K562 (cell line): Measurements from ENCODE around the gene DDAH2. TPM values are rescaled to one million over a fixed set of nuclear protein-coding genes. Genes with fewer than 3 reads are reported as not detected.

Experiments
- ARNT ChIP-seq, 2 experiments: fragments of 450-650 bp; IDR thresholded peaks; 2 replicates each; pipeline ENCODE4 v1.6.1; 2016; ENCODE audit warnings: mild to moderate bottlenecking in 1 of 2
- EP300 ChIP-seq: IDR thresholded peaks from 2 replicates; pipeline ENCODE4 v1.6.1; 2012; ENCODE audit warnings: low read length, improper control_type of control experiment
- ETV6 ChIP-seq, 3 experiments: fragments of 150-350 bp in 1 of 3; sonication (generic) in 1 of 3; formaldehyde crosslinking in 1 of 3; IDR thresholded peaks; 2 replicates each; pipeline versions ENCODE4 v1.6.1 to v1.8.0; 2014 to 2022; ENCODE audit warnings: borderline replicate concordance in 2 of 3, low read depth in 2 of 3, antibody characterized with exemption in 1 of 3, low read length in 1 of 3, mild to moderate bottlenecking in 1 of 3, missing genetic modification reagents in 1 of 3
- GATAD2A ChIP-seq: fragments of 450-650 bp; IDR thresholded peaks from 2 replicates; pipeline ENCODE4 v1.6.1; 2017
- HDAC2 ChIP-seq: fragments of 450-650 bp; IDR thresholded peaks from 2 replicates; pipeline ENCODE4 v1.6.1; 2016; ENCODE audit warnings: mild to moderate bottlenecking
- HMG20A ChIP-seq: fragments of 450-650 bp; formaldehyde crosslinking; conservative IDR thresholded peaks from 2 replicates; pipeline ENCODE4 v1.4.0; 2020; ENCODE audit warnings: mild to moderate bottlenecking, mixed read lengths
- JUND ChIP-seq, 2 experiments: IDR thresholded peaks; 2 replicates in 1 of 2; 3 replicates in 1 of 2; pipeline ENCODE4 v1.6.1; 2011; ENCODE audit warnings: borderline replicate concordance in 2 of 2, low read depth in 2 of 2, low read length in 2 of 2, improper control_type of control experiment in 1 of 2, missing biosample characterization in 1 of 2, missing genetic modification characterization in 1 of 2, missing genetic modification reagents in 1 of 2
- L3MBTL2 ChIP-seq: fragments of 450-650 bp; IDR thresholded peaks from 2 replicates; pipeline ENCODE4 v1.6.1; 2016; ENCODE audit warnings: mild to moderate bottlenecking, moderate library complexity
- MLX ChIP-seq, 2 experiments: fragments of 450-650 bp in 1 of 2; sonication (generic) in 1 of 2; formaldehyde crosslinking; conservative IDR thresholded peaks; 2 replicates each; pipeline versions ENCODE4 v1.4.0 to v1.8.1; 2020 to 2022; ENCODE audit warnings: mild to moderate bottlenecking in 1 of 2, missing genetic modification reagents in 1 of 2
- NBN ChIP-seq: fragments of 450-650 bp; IDR thresholded peaks from 2 replicates; pipeline ENCODE4 v1.6.1; 2016; ENCODE audit warnings: low read depth, mild to moderate bottlenecking
- NR2C2 ChIP-seq, 2 experiments: fragments of 200-800 bp in 1 of 2; sonication (Bioruptor generic) in 1 of 2; sonication (generic) in 1 of 2; formaldehyde crosslinking in 1 of 2; IDR thresholded peaks; 2 replicates each; pipeline versions ENCODE4 v1.6.1 to v1.8.0; 2016 to 2022; ENCODE audit warnings: mild to moderate bottlenecking in 1 of 2, missing compliant biosample characterization in 1 of 2, missing genetic modification characterization in 1 of 2, missing genetic modification reagents in 1 of 2
- PHTF2 ChIP-seq: fragments of 250-450 bp; sonication (Bioruptor Pico); IDR thresholded peaks from 2 replicates; pipeline ENCODE4 v1.5.0; 2021; ENCODE audit warnings: mild to moderate bottlenecking
- TBL1XR1 ChIP-seq, 2 experiments: IDR thresholded peaks; 2 replicates each; pipeline ENCODE4 v1.6.1; 2012; ENCODE audit warnings: improper control_type of control experiment in 2 of 2, low read length in 2 of 2, mild to moderate bottlenecking in 1 of 2
- TEAD2 ChIP-seq: fragments of 450-650 bp; IDR thresholded peaks from 2 replicates; pipeline ENCODE4 v1.6.1; 2016; ENCODE audit warnings: missing genetic modification characterization, control low read depth, missing compliant biosample characterization
- WHSC1 ChIP-seq: IDR thresholded peaks from one replicate; pipeline ENCODE4 v1.6.1; 2012; ENCODE audit warnings: low read length, control low read depth, inconsistent platforms
- ZNF197 ChIP-seq: fragments of 200-800 bp; sonication (Bioruptor generic); IDR thresholded peaks from 2 replicates; pipeline ENCODE4 v1.6.1; 2016; ENCODE audit warnings: low read depth, missing genetic modification characterization, missing compliant biosample characterization
- ZNF282 ChIP-seq: sonication (generic); formaldehyde crosslinking; IDR thresholded peaks from 2 replicates; pipeline ENCODE4 v1.8.1; 2023; ENCODE audit warnings: missing genetic modification reagents
- ZNF347 ChIP-seq: fragments of 450-650 bp; formaldehyde crosslinking; IDR thresholded peaks from 2 replicates; pipeline ENCODE4 v1.4.0; 2020; ENCODE audit warnings: low read depth, mild to moderate bottlenecking, moderate library complexity
- polyA plus RNA-seq, 8 experiments: library from polyadenylated mRNA; depleted of rRNA in 4 of 8; stranded (reverse) in 5 of 8; unstranded in 3 of 8; fragments of >200 nt; fragmentation: Nextera tagmentation in 2 of 8; fragmentation: Illumina TruSeq in 1 of 8; extraction: Ambion mirVana in 2 of 8; extraction: Trizol in 1 of 8; gene quantifications; 2 replicates each; pipeline versions ENCODE4 v1.2.1 to v1.2.3, GENCODE V29; 2011 to 2014; ENCODE audit warnings: inconsistent platforms in 1 of 8, missing spikeins in 1 of 8
- total RNA-seq, 7 experiments: library from RNA; depleted of rRNA in 6 of 7; stranded (reverse); fragments of >200 nt in 6 of 7; fragmentation: Illumina TruSeq in 2 of 7; extraction: Trizol in 2 of 7; gene quantifications; 2 replicates each; pipeline versions ENCODE4 v1.2.1 to v1.2.3, GENCODE V29; 2011 to 2021; ENCODE audit warnings: low replicate concordance in 1 of 7
- TF ChIP-seq, protein P1 (sequence below), 2 experiments: IDR thresholded peaks; 2 replicates each; pipeline ENCODE4 v1.6.1; 2012; ENCODE audit warnings: improper control_type of control experiment in 2 of 2, low read depth in 2 of 2, low read length in 2 of 2, borderline replicate concordance in 1 of 2
- TF ChIP-seq, protein P2 (sequence below): fragments of 250-450 bp; sonication (Bioruptor Pico); IDR thresholded peaks from 2 replicates; pipeline ENCODE4 v1.8.0; 2022; ENCODE audit warnings: inconsistent platforms

Gene DDAH2
- total and polyA plus RNA-seq, 9 of the 15 experiments (the other 6 are each of a cell fraction or from before 2014, with no cell fraction given), result 1.8 to 45.4 (median 21.4) TPM

GRCh38 chr6:31769684-31770371 lies 40.7 kb upstream of the DDAH2 start (continued):
- TF ChIP-seq ARNT (IDR thresholded peaks at IDR 0.05) (peak in 1 of 2 experiments; percentile 89; a peak in 2 of 4 replicates), ETV6 (IDR thresholded peaks at IDR 0.05; ENCODE audit: borderline replicate concordance in 1 of 2, low read depth in 2 of 2, low read length in 1 of 2) (0 out of 4 replicates have a peak, but pooled peaks of 1 of the 2 experiments have one; percentile 63), ETV6 (CRISPR knock-in tag; IDR thresholded peaks at IDR 0.05; ENCODE audit: borderline replicate concordance) (0 out of 2 replicates have a peak, but pooled peaks have one; percentile 81), JUND (IDR thresholded peaks at IDR 0.05; ENCODE audit: borderline replicate concordance, low read depth, low read length) (peak; percentile 79), JUND (tag; IDR thresholded peaks at IDR 0.05; ENCODE audit: borderline replicate concordance, low read depth, low read length) (no peak; the same call in 1 of the 3 replicates), TEAD2 (tag) (no peak), HMG20A (no peak), ZNF282 (CRISPR knock-in tag) (no peak), ZNF197 (CRISPR knock-in tag) (0 out of 2 replicates have a peak, but pooled peaks have one; percentile 36), WHSC1 (no peak), NR2C2 (CRISPR knock-in tag; IDR thresholded peaks at IDR 0.05) (0 out of 2 replicates have a peak, but pooled peaks have one; percentile 47), NR2C2 (tag; IDR thresholded peaks at IDR 0.05) (no peak), GATAD2A (no peak; the same call in 1 of the 2 replicates), PHTF2 (CRISPR knock-in tag) (no peak), NBN (peak; percentile 92), MLX (CRISPR knock-in tag; conservative IDR thresholded peaks at IDR 0.05) (peak in 1 of 2 experiments; percentile 89; a peak in 1 of 4 replicates), HDAC2 (peak; percentile 82), TBL1XR1 (IDR thresholded peaks at IDR 0.05; ENCODE audit: low read length in 2 of 2) (peak; percentile 66 to 76; a peak in 2 of 4 replicates), EP300 (peak; percentile 28), L3MBTL2 (peak; percentile 66), ZNF347 (CRISPR knock-in tag) (no peak)
- TF ChIP-seq, protein P1, sequence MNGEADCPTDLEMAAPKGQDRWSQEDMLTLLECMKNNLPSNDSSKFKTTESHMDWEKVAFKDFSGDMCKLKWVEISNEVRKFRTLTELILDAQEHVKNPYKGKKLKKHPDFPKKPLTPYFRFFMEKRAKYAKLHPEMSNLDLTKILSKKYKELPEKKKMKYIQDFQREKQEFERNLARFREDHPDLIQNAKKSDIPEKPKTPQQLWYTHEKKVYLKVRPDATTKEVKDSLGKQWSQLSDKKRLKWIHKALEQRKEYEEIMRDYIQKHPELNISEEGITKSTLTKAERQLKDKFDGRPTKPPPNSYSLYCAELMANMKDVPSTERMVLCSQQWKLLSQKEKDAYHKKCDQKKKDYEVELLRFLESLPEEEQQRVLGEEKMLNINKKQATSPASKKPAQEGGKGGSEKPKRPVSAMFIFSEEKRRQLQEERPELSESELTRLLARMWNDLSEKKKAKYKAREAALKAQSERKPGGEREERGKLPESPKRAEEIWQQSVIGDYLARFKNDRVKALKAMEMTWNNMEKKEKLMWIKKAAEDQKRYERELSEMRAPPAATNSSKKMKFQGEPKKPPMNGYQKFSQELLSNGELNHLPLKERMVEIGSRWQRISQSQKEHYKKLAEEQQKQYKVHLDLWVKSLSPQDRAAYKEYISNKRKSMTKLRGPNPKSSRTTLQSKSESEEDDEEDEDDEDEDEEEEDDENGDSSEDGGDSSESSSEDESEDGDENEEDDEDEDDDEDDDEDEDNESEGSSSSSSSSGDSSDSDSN (IDR thresholded peaks at IDR 0.05; ENCODE audit: borderline replicate concordance in 1 of 2, low read depth in 2 of 2, low read length in 2 of 2), result peak in 1 of 2 experiments; percentile 88; a peak in 1 of 4 replicates
- TF ChIP-seq, protein P2, sequence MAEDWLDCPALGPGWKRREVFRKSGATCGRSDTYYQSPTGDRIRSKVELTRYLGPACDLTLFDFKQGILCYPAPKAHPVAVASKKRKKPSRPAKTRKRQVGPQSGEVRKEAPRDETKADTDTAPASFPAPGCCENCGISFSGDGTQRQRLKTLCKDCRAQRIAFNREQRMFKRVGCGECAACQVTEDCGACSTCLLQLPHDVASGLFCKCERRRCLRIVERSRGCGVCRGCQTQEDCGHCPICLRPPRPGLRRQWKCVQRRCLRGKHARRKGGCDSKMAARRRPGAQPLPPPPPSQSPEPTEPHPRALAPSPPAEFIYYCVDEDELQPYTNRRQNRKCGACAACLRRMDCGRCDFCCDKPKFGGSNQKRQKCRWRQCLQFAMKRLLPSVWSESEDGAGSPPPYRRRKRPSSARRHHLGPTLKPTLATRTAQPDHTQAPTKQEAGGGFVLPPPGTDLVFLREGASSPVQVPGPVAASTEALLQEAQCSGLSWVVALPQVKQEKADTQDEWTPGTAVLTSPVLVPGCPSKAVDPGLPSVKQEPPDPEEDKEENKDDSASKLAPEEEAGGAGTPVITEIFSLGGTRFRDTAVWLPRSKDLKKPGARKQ (CRISPR knock-in tag), result no peak
